GM12878 (cell line): ENCODE results near the gene NOL8.

Experiments used
- GABPA ChIP-seq: IDR thresholded peaks from 2 replicates; pipeline ENCODE4 v1.6.1; 2014; ENCODE audit warnings: antibody characterized with exemption, low read depth, mild to moderate bottlenecking, inconsistent platforms
- GATAD2B ChIP-seq: fragments of 450-650 bp; conservative IDR thresholded peaks from 2 replicates; pipeline ENCODE4 v1.6.1; 2017; ENCODE audit warnings: low read depth, mild to moderate bottlenecking, moderate library complexity
- HDAC2 ChIP-seq: fragments of 200-600 bp; sonication (generic); IDR thresholded peaks from 2 replicates; pipeline ENCODE4 v1.6.1; 2017
- HDGF ChIP-seq: fragments of 450-650 bp; IDR thresholded peaks from 2 replicates; pipeline ENCODE4 v1.6.1; 2016; ENCODE audit warnings: antibody characterized with exemption
- PAX8 ChIP-seq: fragments of 450-650 bp; IDR thresholded peaks from 2 replicates; pipeline ENCODE4 v1.6.1; 2017; ENCODE audit warnings: mild to moderate bottlenecking, moderate library complexity
- POLR2AphosphoS5 ChIP-seq: IDR thresholded peaks from 2 replicates; pipeline ENCODE4 v1.6.1; 2011; ENCODE audit warnings: mild to moderate bottlenecking, low read length, inconsistent platforms
- SIN3A ChIP-seq: IDR thresholded peaks from 2 replicates; pipeline ENCODE4 v1.6.1; 2012; ENCODE audit warnings: low read depth, low read length, improper control_type of control experiment
- TF ChIP-seq, protein P1 (sequence below), 3 experiments: IDR thresholded peaks in 2 of 3; conservative IDR thresholded peaks in 1 of 3; 2 replicates each; pipeline ENCODE4 v1.5.1; 2011; ENCODE audit warnings: low read depth in 3 of 3, low read length in 3 of 3, mild to moderate bottlenecking in 3 of 3, control low read depth in 2 of 3, moderate library complexity in 2 of 3, inconsistent platforms in 1 of 3, mixed read lengths in 1 of 3; ENCODE audit not compliant: control insufficient read depth in 2 of 3, insufficient read depth in 1 of 3; ENCODE audit errors: extremely low read depth in 1 of 3

DNA sequence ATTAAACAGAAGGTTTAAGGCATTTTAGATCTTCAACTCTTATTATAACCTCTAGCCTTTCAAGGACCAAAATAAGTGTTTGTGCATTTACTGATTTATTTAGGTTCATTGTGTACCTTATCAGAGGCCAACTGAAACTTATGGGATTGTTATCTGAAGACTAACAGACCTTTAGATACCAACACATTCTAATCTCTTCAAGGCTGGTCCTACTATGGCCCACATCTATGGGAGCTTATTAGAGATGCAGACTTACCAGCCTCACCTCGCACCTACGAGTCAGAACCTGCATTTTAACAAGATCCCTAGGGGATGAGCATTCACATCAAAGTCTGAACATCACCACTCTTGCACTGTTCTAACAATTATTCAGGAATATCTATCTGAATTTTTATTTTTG is 33.6 kb downstream of the NOL8 start:
- TF ChIP-seq PAX8 (no peak), GABPA (no peak), HDAC2 (no peak), GATAD2B (no peak), POLR2AphosphoS5 (no peak), SIN3A (no peak), HDGF (no peak)
- TF ChIP-seq, protein P1, sequence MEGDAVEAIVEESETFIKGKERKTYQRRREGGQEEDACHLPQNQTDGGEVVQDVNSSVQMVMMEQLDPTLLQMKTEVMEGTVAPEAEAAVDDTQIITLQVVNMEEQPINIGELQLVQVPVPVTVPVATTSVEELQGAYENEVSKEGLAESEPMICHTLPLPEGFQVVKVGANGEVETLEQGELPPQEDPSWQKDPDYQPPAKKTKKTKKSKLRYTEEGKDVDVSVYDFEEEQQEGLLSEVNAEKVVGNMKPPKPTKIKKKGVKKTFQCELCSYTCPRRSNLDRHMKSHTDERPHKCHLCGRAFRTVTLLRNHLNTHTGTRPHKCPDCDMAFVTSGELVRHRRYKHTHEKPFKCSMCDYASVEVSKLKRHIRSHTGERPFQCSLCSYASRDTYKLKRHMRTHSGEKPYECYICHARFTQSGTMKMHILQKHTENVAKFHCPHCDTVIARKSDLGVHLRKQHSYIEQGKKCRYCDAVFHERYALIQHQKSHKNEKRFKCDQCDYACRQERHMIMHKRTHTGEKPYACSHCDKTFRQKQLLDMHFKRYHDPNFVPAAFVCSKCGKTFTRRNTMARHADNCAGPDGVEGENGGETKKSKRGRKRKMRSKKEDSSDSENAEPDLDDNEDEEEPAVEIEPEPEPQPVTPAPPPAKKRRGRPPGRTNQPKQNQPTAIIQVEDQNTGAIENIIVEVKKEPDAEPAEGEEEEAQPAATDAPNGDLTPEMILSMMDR (IDR thresholded peaks at IDR 0.05 in 2 of 3, conservative IDR thresholded peaks at IDR 0.05 in 1 of 3; ENCODE audit: control insufficient read depth in 2 of 3, extremely low read depth in 1 of 3, insufficient read depth in 1 of 3, low read depth in 3 of 3, low read length in 3 of 3), result no peak
